Measurements from ENCODE around the gene HEPH.
"Not testable (repeated sequence)": the region's sequence is repeated elsewhere in the genome, so short reads cannot be mapped to it uniquely, and the experiment has no call there.

Gene HEPH

GRCh38 chrX:66163849-66164411, at the start of gene HEPH:
HEPH (plus strand) TSS chrX:66164247; CDS start chrX:66170571, 6,324 bp downstream.
- no peak for DNase-seq

- DNase-seq: not testable (repeated sequence)
Measured at GRCh38 chrX:66118722-66119121, 45.3 kb upstream of the HEPH start.

- not testable (repeated sequence) for DNase-seq
Measured at GRCh38 chrX:66121354-66121753, 42.7 kb upstream of the HEPH start.

GRCh38 chrX:66126662-66127061, 37.4 kb upstream of the HEPH start:
- no peak for DNase-seq

GRCh38 chrX:66130469-66130868, 33.6 kb upstream of the HEPH start:
- DNase-seq: no peak

- DNase-seq: not testable (repeated sequence)
Measured at GRCh38 chrX:66135284-66135683, 28.8 kb upstream of the HEPH start.

GRCh38 chrX:66142351-66142750, 21.7 kb upstream of the HEPH start:
- DNase-seq: no peak

GRCh38 chrX:66144258-66144657, 19.8 kb upstream of the HEPH start:
- no peak for DNase-seq

GRCh38 chrX:66149519-66149918, 14.5 kb upstream of the HEPH start:
- DNase-seq: no peak

- no peak for DNase-seq
Measured at GRCh38 chrX:66150163-66150562, 13.9 kb upstream of the HEPH start.

GRCh38 chrX:66162331-66162822, 1.7 kb upstream of the HEPH start:
- DNase-seq: no peak

GRCh38 chrX:66163447-66163846, 600 bp upstream of the HEPH start:
- no peak for DNase-seq

GRCh38 chrX:66164470-66164869, 423 bp downstream of the HEPH start:
- no peak for DNase-seq

GRCh38 chrX:66164931-66165330, 884 bp downstream of the HEPH start:
- DNase-seq: no peak

- DNase-seq: no peak
Measured at GRCh38 chrX:66166671-66167070, 2.6 kb downstream of the HEPH start.

GRCh38 chrX:66167431-66167830, 3.4 kb downstream of the HEPH start:
- no peak for DNase-seq

- no peak for DNase-seq
Measured at GRCh38 chrX:66176134-66176533, 12.1 kb downstream of the HEPH start.

GRCh38 chrX:66191563-66191962, 27.5 kb downstream of the HEPH start:
- DNase-seq: no peak

- no peak for DNase-seq
Measured at GRCh38 chrX:66193821-66194220, 29.8 kb downstream of the HEPH start.

GRCh38 chrX:66200050-66200664, 36.1 kb downstream of the HEPH start:
- DNase-seq: no peak

GRCh38 chrX:66200855-66201795, 37.1 kb downstream of the HEPH start:
- no peak for DNase-seq

- no peak for DNase-seq
Measured at GRCh38 chrX:66203114-66203513, 39.1 kb downstream of the HEPH start.

GRCh38 chrX:66221856-66222255, 57.8 kb downstream of the HEPH start:
- no peak for DNase-seq

GRCh38 chrX:66232296-66232695, 68.2 kb downstream of the HEPH start:
- no peak for DNase-seq
